Fibroblast of skin of right quadriceps (primary cell): ENCODE results near the gene CSPG4.
"Not testable (repeated sequence)": the region's sequence is repeated elsewhere in the genome, so short reads cannot be mapped to it uniquely, and the experiment has no call there.

ENCODE experiments used
- DNase-seq: peaks from one replicate; pipeline ENCODE4 v3.0.0-alpha.2; 2013

Gene CSPG4, protein sequence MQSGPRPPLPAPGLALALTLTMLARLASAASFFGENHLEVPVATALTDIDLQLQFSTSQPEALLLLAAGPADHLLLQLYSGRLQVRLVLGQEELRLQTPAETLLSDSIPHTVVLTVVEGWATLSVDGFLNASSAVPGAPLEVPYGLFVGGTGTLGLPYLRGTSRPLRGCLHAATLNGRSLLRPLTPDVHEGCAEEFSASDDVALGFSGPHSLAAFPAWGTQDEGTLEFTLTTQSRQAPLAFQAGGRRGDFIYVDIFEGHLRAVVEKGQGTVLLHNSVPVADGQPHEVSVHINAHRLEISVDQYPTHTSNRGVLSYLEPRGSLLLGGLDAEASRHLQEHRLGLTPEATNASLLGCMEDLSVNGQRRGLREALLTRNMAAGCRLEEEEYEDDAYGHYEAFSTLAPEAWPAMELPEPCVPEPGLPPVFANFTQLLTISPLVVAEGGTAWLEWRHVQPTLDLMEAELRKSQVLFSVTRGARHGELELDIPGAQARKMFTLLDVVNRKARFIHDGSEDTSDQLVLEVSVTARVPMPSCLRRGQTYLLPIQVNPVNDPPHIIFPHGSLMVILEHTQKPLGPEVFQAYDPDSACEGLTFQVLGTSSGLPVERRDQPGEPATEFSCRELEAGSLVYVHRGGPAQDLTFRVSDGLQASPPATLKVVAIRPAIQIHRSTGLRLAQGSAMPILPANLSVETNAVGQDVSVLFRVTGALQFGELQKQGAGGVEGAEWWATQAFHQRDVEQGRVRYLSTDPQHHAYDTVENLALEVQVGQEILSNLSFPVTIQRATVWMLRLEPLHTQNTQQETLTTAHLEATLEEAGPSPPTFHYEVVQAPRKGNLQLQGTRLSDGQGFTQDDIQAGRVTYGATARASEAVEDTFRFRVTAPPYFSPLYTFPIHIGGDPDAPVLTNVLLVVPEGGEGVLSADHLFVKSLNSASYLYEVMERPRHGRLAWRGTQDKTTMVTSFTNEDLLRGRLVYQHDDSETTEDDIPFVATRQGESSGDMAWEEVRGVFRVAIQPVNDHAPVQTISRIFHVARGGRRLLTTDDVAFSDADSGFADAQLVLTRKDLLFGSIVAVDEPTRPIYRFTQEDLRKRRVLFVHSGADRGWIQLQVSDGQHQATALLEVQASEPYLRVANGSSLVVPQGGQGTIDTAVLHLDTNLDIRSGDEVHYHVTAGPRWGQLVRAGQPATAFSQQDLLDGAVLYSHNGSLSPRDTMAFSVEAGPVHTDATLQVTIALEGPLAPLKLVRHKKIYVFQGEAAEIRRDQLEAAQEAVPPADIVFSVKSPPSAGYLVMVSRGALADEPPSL (N-terminal part only)

DNA sequence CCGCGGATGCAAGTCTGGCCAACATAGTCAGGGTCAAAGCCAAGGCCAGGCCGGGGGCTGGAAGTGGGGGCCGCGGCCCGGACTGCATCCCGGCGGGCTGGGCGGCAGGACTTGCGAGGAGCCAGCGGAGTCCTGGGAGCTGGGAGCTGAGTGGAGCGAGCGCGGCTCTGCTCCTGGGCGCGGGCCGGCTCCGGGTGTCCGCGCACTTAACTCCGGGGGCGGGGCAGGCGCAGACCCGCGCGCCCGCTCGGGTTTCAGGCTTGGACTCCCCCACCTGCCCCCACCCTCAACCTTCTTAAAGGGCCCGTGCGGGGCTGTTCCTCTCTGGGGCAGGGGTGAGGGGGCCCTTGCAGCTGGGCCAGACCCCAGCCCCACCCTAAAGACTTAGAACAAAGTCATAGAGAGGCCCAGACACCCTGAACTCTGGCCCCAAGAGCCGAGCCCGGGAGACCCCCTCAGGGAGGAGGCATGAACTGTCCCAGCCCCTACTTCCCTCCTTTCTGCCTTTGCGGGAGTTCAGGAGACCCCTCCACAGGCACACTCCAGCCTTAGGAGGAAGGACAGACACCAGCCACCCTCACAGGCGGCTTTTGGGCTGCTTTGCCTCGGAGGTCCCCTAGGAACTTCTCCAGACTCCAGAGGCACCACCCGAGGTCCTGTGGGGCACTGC, at the start of gene CSPG4:
CSPG4 (minus strand) TSS at position 181 of the 670 bp plus-strand sequence; CDS start at position 88, 93 bp downstream.
- peak; percentile 75 for DNase-seq

DNA sequence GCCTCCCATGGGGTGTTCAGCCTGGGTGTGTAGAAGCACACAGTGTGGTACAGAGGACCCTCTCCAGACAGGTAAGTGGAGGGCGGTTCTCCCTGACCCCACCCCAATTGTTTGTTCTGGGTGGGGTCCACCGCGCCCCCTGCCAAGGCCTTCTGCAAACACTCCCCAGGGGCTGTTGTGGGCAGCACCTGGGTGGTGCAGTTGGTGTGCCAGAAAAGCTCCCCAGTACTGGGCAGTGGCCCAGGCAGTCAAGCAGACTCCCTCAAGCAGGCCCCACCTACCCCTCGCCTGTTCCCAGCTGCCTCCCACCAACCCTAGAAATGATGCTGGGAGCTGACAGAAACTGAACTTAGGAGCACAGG, 49.7 kb upstream of the CSPG4 start:
- DNase-seq = not testable (repeated sequence)

DNA sequence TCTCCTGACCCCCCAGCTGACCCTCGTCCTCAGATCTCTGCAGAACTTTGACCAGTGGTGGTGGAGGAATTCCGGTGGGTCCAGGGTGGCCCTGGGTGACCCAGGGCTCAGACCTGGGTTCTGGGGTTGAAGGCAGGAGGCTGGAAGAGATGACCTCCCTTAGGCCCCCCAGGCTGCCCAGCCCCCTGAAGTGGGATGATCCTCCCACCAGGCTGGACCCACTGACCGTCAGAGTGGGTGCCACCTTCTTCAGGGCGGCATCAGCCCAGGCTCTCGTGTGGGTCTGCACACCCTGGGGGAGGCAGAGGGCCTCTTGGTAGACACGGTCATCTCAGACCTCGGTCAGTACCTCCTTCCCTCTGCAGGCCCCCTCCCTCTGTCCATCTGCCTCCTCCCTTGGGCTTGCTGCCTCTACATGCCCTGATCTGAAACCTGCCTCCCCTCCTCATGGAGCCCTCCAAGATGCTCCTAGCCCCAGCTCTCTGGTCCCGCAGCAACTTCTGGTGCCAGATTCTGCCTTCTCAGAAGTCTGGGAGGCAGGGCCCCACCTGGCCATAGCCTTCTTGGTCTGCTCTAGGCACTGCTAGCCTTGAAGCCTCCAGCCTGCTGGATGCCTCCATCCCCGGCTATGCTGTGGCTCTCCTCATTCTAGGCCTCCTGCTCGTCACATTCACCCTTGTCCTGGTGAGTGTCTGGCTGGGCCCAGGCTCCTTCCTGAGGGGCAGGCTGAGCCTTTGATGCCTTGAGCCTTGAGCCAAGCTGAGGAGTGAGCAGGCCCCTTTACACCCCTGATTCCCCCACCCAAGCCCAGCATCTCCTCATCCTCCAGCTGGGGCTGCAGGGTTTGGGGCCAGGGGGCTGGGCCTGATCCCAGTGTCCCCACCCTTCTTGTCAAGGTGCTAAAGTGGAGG, 49.1 kb upstream of the CSPG4 start:
- DNase-seq = no peak

DNA sequence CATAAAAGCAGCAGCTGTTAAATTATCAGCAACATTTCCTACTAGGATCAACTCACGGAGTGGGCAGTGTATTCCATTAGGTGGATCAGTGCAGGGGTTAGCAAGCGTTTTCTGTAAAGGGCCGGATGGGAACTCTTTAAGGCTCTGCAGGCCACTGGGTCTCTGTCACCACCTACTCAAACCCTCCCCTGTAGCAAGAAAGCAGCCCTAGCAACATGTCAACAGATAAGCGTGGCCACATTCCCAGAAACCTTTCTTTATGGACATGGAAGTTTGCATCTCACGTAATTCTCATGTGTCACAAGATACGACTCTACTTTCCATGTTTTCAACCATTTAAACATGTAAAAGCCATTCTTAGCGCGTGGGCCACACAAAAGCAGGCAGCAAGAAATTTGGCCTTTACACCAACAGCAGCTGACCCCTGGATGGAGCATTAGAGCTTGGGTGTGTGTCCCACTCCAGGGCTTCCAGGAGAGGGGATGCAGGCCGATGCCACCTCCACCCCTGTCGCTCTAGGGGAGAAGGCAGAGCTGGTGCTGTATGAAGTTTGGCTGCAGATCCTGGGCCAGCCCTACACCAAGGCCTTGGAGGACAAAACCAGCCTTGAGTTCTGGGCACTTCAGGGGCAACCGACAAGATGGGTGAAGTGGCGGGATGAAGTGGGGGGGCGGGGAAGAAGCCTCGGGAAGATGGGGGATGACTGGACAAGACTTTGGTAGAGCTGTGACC, 48.2 kb upstream of the CSPG4 start:
- DNase-seq = no peak

DNA sequence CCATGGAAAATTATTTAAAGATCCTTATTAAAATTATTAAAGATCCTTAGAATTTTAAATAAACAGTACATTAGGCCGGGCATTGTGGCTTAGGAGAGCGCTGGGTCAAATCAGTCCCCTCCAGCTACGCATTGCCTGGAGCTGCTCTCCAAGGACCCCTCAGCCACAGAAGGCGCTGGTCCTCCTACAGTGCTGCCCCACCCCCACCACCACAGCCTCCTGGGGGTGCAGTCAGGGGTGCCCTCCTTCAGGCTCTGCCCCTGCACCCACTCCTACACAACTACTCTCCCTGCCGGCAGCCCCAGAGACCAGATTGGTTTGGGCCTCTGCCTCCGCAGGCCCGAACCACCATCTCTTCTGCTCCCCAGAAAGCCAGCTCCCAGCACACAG, 47.5 kb upstream of the CSPG4 start:
- not testable (repeated sequence) for DNase-seq

DNA sequence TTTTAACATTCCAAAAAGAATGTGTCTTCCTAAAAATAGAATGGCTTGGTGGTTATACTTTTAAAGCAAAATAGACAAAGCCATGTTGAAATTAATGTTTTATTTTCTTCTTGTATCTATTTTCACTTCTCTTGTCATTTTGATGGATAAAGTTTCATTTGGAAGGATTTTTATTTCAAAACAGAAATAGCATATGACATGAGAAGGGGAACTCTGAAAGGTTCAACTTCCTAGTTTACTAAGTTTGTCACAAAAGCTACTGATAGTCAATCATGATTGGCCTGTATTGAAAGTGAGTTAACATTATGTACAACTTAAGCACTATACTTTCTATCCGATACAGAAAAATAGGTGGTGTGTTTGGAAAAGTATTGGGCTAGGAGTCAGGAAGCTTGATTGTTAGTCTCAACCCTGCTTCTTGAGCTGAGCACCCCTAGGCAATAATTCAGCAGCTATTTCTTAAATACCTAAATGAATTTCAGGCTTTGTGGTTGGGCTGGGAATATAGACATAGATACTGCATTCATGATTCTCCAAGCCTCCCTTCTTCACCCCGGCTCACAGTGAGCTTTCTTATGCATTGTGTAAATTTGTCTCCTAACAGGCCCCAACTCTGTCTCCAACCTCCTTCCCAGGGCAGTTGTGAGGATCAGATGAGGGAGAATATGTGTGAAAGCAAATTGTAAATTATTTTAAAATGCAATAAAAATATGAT, 46.9 kb upstream of the CSPG4 start:
- no peak for DNase-seq

DNA sequence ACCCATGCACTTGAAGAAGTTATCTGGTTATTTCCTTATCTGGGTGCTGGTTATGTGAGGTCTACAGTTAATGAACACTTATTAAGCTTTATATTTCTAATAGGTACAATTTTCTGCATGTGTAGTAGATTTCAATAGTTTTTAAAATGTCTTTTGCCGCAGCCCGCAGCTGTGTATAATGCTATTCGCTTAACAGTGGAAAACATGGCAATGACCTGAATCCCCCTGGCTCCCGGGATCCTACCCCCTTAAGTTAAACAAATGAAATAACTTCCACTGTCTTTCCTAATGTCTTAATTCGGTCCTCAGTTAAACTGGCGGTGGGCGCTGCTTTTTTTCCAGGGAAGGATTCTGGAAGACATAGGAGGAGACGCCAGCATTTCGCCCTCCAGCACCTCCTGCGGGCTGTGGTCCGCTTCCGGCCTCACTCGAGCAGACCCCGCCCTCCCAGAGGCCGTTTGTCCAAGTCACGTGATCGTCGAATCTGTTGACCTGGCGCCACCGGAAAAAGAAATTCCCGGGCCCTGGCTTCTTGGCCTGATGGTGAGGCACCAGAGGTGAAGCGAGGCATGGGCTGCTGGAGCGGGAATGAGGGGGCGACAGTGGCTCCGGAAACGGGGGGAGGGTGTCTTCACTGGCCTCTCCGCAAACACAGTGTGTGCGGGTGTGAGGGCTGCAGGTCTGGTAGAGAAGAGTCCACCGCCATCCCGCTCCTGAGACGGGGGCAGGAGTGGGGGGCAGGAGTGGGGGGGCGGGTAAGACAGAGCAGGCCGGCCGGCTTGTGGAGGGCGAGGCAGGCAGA, 45.6 kb upstream of the CSPG4 start:
- DNase-seq = peak; percentile 89

DNA sequence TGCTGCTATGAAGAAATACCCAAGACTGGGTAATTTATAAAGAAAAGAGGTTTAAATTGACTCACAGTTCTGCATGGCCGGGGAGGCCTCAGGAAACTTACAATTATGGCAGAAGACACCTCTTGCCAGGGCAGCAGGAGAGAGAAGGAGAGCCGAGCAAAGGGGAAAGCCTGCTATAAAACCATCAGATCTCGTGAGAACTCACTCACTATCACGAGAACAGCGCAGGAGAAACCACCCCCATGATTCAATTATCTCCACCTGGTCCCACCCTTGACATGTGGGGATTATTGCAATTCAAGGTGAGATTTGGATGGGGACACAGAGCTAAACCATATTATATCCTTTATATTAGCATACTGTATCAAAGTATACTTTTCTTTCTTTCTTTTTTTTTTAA, 42.2 kb upstream of the CSPG4 start:
- not testable (repeated sequence) for DNase-seq

DNA sequence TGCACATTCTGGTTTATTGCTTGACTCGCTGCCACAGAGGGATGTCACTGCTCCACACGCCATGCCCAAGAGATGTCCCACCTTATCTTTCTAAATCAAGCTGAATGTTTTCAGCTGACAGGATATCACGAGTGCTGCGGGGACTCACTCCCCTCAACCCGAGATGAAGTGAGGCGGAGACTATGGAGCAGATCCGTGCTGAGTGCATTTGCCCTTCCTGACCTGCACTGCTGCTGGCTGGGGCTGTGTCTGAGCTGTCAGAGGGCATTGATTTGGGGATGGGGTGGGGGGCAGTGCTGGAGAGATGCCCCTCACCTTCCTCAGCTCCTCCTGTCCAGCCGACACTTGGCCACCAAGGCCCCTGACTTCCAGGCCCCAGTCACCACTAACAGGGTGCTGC, 40.5 kb upstream of the CSPG4 start:
- no peak for DNase-seq

DNA sequence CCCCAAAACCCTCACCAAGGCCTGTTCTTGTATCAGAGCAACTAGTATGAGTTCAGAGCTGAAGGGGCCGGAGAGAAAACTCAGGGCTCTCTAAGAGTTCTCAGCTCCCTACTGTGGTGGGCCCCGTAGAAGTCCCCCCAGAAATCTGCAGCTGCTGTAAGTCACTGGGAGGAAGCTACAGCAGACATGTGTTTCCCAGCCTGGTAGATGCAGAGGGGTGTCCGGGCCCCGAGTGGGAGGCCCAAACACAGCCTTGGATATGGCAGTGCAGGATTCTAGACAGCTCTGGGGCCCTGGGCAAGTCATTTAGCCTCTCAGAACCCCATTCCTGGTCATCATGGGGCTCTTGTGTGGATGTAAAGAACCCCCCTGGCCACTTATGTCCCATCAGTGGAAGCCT, 39.2 kb upstream of the CSPG4 start:
- no peak for DNase-seq

DNA sequence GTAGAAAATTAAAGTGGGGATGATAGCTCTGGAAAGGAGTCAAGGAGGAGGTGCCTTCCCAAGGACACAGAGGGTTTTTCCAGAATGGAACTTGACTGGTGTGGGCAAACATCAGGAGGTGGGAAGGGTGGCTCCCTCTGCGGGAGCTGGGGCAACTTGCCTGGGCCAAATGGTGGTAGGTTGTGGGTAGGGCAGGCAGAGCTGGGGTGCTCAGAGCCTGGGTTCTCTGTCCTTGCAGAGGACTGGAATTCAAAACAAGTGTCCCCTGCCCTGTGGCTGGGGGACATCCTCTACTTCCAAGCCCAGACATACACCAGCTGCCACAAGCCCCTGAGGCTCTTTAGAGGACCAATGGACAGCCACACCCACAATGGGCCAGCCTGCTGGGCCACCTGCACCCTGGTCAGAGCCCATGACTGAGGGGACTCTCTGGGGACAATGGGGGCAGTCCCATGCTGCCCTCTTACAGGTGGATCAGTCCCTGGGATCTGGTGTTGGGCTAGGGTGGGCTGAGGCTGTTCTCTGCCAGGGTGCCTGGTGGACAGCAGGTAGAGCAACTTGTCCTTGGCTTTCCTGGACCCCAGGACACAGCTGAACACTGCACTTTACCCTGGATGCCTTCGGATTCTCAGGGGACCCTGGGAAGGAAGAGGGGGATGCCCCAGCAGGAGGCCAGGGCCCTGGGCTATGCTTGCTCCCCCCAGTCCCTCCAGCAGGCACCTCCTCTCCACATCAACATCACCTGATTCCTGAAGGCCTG, 38.6 kb upstream of the CSPG4 start:
- no peak for DNase-seq

DNA sequence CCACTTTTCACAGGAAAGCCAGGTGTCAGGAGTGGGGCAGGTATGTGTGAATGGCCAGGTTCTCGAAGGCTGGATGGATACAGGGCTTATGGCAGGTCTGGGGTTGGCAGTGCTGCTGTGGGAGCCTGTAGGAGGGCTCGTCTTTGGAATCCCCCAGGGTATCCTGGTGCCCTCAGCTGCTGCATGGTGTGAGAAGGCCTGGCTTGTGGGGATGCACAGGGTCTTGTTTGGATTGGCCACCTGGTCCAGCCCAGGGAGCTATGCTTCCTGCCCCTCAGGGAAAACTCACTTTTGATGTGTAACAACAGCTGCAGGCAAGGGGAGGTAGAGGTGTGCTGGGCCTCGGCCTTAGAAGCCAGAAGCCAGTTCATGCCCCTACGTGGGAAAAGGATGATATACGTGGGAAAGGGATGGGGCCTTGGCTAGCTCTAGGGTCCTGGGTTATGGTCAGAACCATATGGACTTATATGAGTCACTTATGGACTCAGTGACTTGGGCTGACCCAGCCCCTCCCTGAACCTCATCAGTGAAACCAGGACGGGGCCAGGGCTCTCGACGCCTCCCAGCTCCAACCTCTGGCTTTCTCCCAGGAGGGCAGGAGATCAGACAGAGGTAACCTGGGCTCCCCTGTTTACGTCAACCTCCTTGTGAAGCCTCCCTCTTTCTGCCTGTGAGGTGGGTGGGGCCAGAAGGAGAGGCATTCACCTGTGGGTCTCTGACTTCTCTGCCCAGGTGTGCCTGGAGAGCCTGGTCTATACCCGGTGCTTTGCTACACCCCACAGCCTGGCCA, 37.8 kb upstream of the CSPG4 start:
- DNase-seq = no peak

DNA sequence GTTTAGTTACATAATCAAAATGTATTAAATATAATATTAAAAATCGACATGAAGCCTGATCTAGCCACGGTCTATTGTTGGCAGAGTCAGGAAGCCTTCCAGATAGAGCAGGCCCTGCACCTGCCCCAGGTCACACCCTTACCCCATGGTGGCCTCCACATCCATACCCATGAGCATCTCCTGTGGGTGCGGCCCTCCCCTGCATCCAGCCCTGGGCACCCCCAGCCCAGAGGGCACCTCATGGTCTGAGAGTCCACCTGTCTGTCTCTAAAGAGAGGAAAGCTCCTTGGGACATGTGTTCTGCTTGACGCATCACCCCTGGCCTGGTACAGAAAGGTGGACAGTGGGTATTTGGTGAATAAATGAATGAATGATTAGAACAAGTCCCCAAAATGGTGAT, 37.2 kb upstream of the CSPG4 start:
- no peak for DNase-seq

DNA sequence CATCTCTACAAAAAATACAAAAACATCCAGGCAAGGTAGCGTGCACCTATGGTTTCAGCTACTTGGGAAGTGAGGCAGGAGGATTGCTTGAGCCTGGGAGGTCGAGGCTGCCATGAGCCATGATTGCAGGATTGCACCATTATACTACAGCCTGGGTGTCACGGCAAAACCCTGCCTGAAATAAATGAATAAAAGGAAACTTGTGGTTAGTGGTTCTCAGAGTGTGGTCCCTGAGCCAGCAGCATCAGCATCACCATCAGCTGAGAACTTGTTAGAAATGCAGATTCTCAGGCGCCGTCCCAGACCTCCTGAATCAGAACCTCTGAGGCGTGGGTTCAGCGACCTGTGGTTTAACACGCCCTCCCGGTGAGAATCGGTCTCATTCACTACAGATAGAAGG, 36.2 kb upstream of the CSPG4 start:
- DNase-seq = not testable (repeated sequence)

DNA sequence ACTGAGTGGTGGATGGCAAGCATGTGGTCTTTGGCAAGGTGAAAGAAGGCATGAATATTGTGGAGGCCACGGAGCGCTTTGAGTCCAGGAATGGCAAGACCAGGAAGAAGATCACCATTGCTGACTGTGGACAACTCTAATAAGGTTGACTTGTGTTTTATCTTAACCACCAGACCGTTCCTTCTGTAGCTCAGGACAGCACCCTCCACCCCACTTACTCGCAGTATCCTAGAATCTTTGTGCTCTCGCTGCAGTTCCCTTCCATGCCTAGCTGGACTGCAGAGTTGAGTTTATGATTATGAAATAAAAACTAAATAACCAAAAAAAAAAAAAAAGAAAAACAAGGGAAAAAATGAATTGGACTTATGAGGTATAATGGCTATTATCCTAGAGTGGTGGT, 34.5 kb upstream of the CSPG4 start:
- not testable (repeated sequence) for DNase-seq

DNA sequence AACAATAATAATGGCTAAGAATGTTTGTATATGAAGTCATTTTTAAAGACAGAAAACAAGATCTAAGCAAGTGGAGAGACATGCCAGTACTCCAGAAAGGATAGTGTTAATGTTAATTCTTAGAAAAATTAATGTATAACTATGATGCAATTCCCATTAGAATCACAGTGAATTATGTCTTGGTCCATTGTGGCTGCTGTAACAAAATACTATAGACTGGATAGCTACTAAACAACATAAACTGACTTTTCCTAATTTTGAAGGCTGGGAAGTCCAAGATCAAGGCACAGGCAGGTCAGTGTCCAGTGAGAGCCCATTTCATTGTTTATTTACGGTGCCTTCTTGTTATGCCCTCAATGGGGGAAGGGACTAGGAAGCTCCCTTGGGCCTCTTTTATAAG, 32.7 kb upstream of the CSPG4 start:
- no peak for DNase-seq

DNA sequence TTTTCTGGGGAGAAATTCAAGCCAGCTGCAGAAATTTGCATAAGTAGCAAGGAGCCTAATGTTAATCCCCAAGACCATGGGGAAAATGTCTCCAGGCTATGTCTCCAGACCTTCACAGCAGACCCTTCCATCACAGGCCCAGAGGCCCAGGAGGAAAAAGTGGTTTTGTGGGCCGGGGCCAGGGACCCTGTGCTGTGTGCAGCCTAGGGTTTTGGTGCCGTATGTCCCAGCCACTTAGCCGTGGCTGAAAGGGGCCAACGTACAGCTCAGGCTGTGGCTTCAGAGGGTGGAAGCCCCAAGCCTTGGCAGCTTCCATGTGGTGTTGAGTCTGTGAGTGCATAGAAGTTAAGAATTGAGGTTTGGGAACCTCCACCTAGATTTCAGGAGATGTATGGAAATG, 29.7 kb upstream of the CSPG4 start:
- DNase-seq = not testable (repeated sequence)

DNA sequence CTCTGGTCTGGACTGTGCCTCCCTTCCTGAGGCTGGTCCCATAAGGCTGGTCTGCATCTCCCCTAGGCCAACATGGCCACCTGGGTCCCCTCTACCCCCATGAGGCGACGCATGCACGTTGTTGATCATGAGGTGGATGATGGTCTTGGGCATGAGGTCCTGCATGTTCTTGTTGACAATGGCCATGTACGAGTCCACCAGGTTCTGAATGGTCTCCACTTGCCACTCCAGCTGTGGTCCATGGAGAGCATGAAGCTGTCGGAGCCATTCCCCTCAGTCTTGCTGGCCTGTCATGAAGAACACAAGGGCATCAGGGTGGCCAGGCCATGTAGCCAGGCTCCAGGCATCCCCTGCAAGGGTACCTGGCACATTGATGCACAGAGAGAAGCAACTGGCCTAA, 27.1 kb upstream of the CSPG4 start:
- DNase-seq = no peak
